Measurements from ENCODE around the gene PHLPP1. TPM values are rescaled to one million over a fixed set of nuclear protein-coding genes. Genes with fewer than 3 reads are reported as not detected.

The PHLPP1 gene
- total RNA-seq, 1 donor from 2014 or later, result 21.2 TPM

GRCh38 chr18:62792016-62792415, 76.7 kb downstream of the PHLPP1 start:
- no peak for TF ChIP-seq CTCF (IDR thresholded peaks at IDR 0.05; ENCODE audit: unreplicated experiment)
- H3K27me3 Mint-ChIP-seq (ENCODE audit: low read depth), result no peaks in the 10 kb centered on the region
- peak overlapping the region; percentile 23 for H3K27ac Mint-ChIP-seq
- H3K4me3 Mint-ChIP-seq, result no peak overlapping the region
- H3K9me3 Mint-ChIP-seq, result no peaks in the 10 kb centered on the region
- peaks cover 55% of the 10 kb centered on the region for H3K4me1 Mint-ChIP-seq
- no peaks in the 10 kb centered on the region for H3K36me3 Mint-ChIP-seq
- DNase-seq (ENCODE audit: low spot score in 2 of 2, unreplicated experiment in 2 of 2), result no peak

GRCh38 chr18:62795813-62796212, 80.5 kb downstream of the PHLPP1 start:
- Mint-ChIP-seq H3K4me1 (peaks cover 37% of the 10 kb centered on the region), H3K36me3 (no peaks in the 10 kb centered on the region), H3K27ac (no peak overlapping the region), H3K4me3 (no peak overlapping the region), H3K27me3 (ENCODE audit: low read depth) (no peaks in the 10 kb centered on the region), H3K9me3 (no peaks in the 10 kb centered on the region)
- TF ChIP-seq CTCF (IDR thresholded peaks at IDR 0.05; ENCODE audit: unreplicated experiment), result no peak
- no peak for DNase-seq (ENCODE audit: low spot score in 2 of 2, unreplicated experiment in 2 of 2)

- Mint-ChIP-seq H3K36me3 (no peaks in the 10 kb centered on the region), H3K4me3 (no peak overlapping the region), H3K27me3 (ENCODE audit: low read depth) (no peaks in the 10 kb centered on the region), H3K27ac (no peak overlapping the region), H3K9me3 (no peaks in the 10 kb centered on the region), H3K4me1 (peaks cover 34% of the 10 kb centered on the region)
- no peak for TF ChIP-seq CTCF (IDR thresholded peaks at IDR 0.05; ENCODE audit: unreplicated experiment)
- DNase-seq (ENCODE audit: low spot score in 2 of 2, unreplicated experiment in 2 of 2), result no peak
These were observed 80.9 kb downstream of the PHLPP1 start for GRCh38 chr18:62796216-62796621.

- no peak for TF ChIP-seq CTCF (IDR thresholded peaks at IDR 0.05; ENCODE audit: unreplicated experiment)
- no peaks in the 10 kb centered on the region for H3K36me3 Mint-ChIP-seq
- H3K9me3 Mint-ChIP-seq, result no peaks in the 10 kb centered on the region
- no peak overlapping the region for H3K27ac Mint-ChIP-seq
- peaks cover 31% of the 10 kb centered on the region for H3K4me1 Mint-ChIP-seq
- no peaks in the 10 kb centered on the region for H3K27me3 Mint-ChIP-seq (ENCODE audit: low read depth)
- H3K4me3 Mint-ChIP-seq, result no peak overlapping the region
- no peak for DNase-seq (ENCODE audit: low spot score in 2 of 2, unreplicated experiment in 2 of 2)
These were observed 82.0 kb downstream of the PHLPP1 start for GRCh38 chr18:62797329-62797728.

- no peaks in the 10 kb centered on the region for H3K36me3 Mint-ChIP-seq
- no peaks in the 10 kb centered on the region for H3K27me3 Mint-ChIP-seq (ENCODE audit: low read depth)
- H3K9me3 Mint-ChIP-seq, result no peaks in the 10 kb centered on the region
- H3K27ac Mint-ChIP-seq, result peak overlapping the region; percentile 62
- no peak overlapping the region for H3K4me3 Mint-ChIP-seq
- DNase-seq (ENCODE audit: low spot score in 2 of 2, unreplicated experiment in 2 of 2), result no peak
- peaks cover 30% of the 10 kb centered on the region for H3K4me1 Mint-ChIP-seq
- TF ChIP-seq CTCF (IDR thresholded peaks at IDR 0.05; ENCODE audit: unreplicated experiment), result no peak
These were observed 84.6 kb downstream of the PHLPP1 start for GRCh38 chr18:62799977-62800376.

- Mint-ChIP-seq H3K9me3 (no peaks in the 10 kb centered on the region), H3K36me3 (no peaks in the 10 kb centered on the region), H3K27me3 (ENCODE audit: low read depth) (no peaks in the 10 kb centered on the region), H3K27ac (peak overlapping the region; percentile 21), H3K4me3 (no peak overlapping the region), H3K4me1 (peaks cover 33% of the 10 kb centered on the region)
- no peak for DNase-seq (ENCODE audit: low spot score in 2 of 2, unreplicated experiment in 2 of 2)
- TF ChIP-seq CTCF (IDR thresholded peaks at IDR 0.05; ENCODE audit: unreplicated experiment), result no peak
These were observed 87.2 kb downstream of the PHLPP1 start for GRCh38 chr18:62802523-62802922.

Measured in mesothelial cell of epicardium (in vitro differentiated cells).